ENCODE results near the gene CRIP1. TPM values are rescaled to one million over a fixed set of nuclear protein-coding genes. Genes with fewer than 3 reads are reported as not detected.

The CRIP1 gene
- polyA plus RNA-seq, 2 donors = 78.0 to 99.3 TPM

GRCh38 chr14:105460116-105460515, 26.6 kb upstream of the CRIP1 start:
- peaks cover 0 to 3% of the 10 kb centered on the region in 2 donors for H3K4me1 ChIP-seq (ENCODE audit: control insufficient read depth in 2 of 2, insufficient read depth in 2 of 2, low read length in 1 of 2)
- no peaks in the 10 kb centered on the region for H3K9me3 ChIP-seq (ENCODE audit: control insufficient read depth in 2 of 2, insufficient read depth in 1 of 2, low read depth in 1 of 2, low read length in 1 of 2)
- 93 to 95% methylated on average over 14 to 17 of the region's 17 CpGs for WGBS, 2 donors
- no peak overlapping the region for H3K4me3 ChIP-seq (ENCODE audit: low read depth in 1 of 2, low read length in 2 of 2)
- no peak overlapping the region for H3K27ac ChIP-seq (ENCODE audit: low read depth in 2 of 2, low read length in 1 of 2)
- H3K36me3 ChIP-seq (ENCODE audit: control insufficient read depth in 2 of 2, insufficient read depth in 2 of 2, low read length in 1 of 2) = peaks cover 14 to 65% of the 10 kb centered on the region in 2 donors
- no peaks in the 10 kb centered on the region for H3K27me3 ChIP-seq (ENCODE audit: control insufficient read depth in 1 of 2, insufficient read depth in 2 of 2, low read length in 2 of 2)

GRCh38 chr14:105460616-105461015, 26.1 kb upstream of the CRIP1 start:
- Histone ChIP-seq H3K27me3 (ENCODE audit: control insufficient read depth in 1 of 2, insufficient read depth in 2 of 2, low read length in 2 of 2) (no peaks in the 10 kb centered on the region), H3K27ac (ENCODE audit: low read depth in 2 of 2, low read length in 1 of 2) (no peak overlapping the region), H3K36me3 (ENCODE audit: control insufficient read depth in 2 of 2, insufficient read depth in 2 of 2, low read length in 1 of 2) (peaks cover 14 to 61% of the 10 kb centered on the region in 2 donors), H3K9me3 (ENCODE audit: control insufficient read depth in 2 of 2, insufficient read depth in 1 of 2, low read depth in 1 of 2, low read length in 1 of 2) (no peaks in the 10 kb centered on the region), H3K4me1 (ENCODE audit: control insufficient read depth in 2 of 2, insufficient read depth in 2 of 2, low read length in 1 of 2) (peaks cover 0 to 8% of the 10 kb centered on the region in 2 donors), H3K4me3 (ENCODE audit: low read depth in 1 of 2, low read length in 2 of 2) (no peak overlapping the region)
- WGBS, 2 donors = 91 to 93% methylated on average over 17 of the region's 17 CpGs

GRCh38 chr14:105461903-105462302, 24.8 kb upstream of the CRIP1 start:
- no peaks in the 10 kb centered on the region for H3K27me3 ChIP-seq (ENCODE audit: control insufficient read depth in 1 of 2, insufficient read depth in 2 of 2, low read length in 2 of 2)
- 95 to 98% methylated on average over 18 of the region's 18 CpGs for WGBS, 2 donors
- no peak overlapping the region for H3K4me3 ChIP-seq (ENCODE audit: low read depth in 1 of 2, low read length in 2 of 2)
- H3K9me3 ChIP-seq (ENCODE audit: control insufficient read depth in 2 of 2, insufficient read depth in 1 of 2, low read depth in 1 of 2, low read length in 1 of 2) = no peaks in the 10 kb centered on the region
- peaks cover 4 to 16% of the 10 kb centered on the region in 2 donors for H3K4me1 ChIP-seq (ENCODE audit: control insufficient read depth in 2 of 2, insufficient read depth in 2 of 2, low read length in 1 of 2)
- H3K27ac ChIP-seq (ENCODE audit: low read depth in 2 of 2, low read length in 1 of 2) = no peak overlapping the region
- H3K36me3 ChIP-seq (ENCODE audit: control insufficient read depth in 2 of 2, insufficient read depth in 2 of 2, low read length in 1 of 2) = peaks cover 8 to 50% of the 10 kb centered on the region in 2 donors

GRCh38 chr14:105464501-105464900, 22.2 kb upstream of the CRIP1 start:
- H3K4me1 ChIP-seq (ENCODE audit: control insufficient read depth in 2 of 2, insufficient read depth in 2 of 2, low read length in 1 of 2) = peaks cover 7 to 41% of the 10 kb centered on the region in 2 donors
- no peaks in the 10 kb centered on the region for H3K27me3 ChIP-seq (ENCODE audit: control insufficient read depth in 1 of 2, insufficient read depth in 2 of 2, low read length in 2 of 2)
- H3K4me3 ChIP-seq (ENCODE audit: low read depth in 1 of 2, low read length in 2 of 2) = no peak overlapping the region
- H3K36me3 ChIP-seq (ENCODE audit: control insufficient read depth in 2 of 2, insufficient read depth in 2 of 2, low read length in 1 of 2) = peaks cover 6 to 42% of the 10 kb centered on the region in 2 donors
- WGBS, 2 donors = 92 to 95% methylated on average over 33 of the region's 33 CpGs
- H3K27ac ChIP-seq (ENCODE audit: low read depth in 2 of 2, low read length in 1 of 2) = no peak overlapping the region
- no peaks in the 10 kb centered on the region for H3K9me3 ChIP-seq (ENCODE audit: control insufficient read depth in 2 of 2, insufficient read depth in 1 of 2, low read depth in 1 of 2, low read length in 1 of 2)

GRCh38 chr14:105465209-105466031, 21.3 kb upstream of the CRIP1 start:
- Histone ChIP-seq H3K4me1 (ENCODE audit: control insufficient read depth in 2 of 2, insufficient read depth in 2 of 2, low read length in 1 of 2) (peaks cover 7 to 46% of the 10 kb centered on the region in 2 donors), H3K27me3 (ENCODE audit: control insufficient read depth in 1 of 2, insufficient read depth in 2 of 2, low read length in 2 of 2) (no peaks in the 10 kb centered on the region), H3K27ac (ENCODE audit: low read depth in 2 of 2, low read length in 1 of 2) (no peak overlapping the region), H3K36me3 (ENCODE audit: control insufficient read depth in 2 of 2, insufficient read depth in 2 of 2, low read length in 1 of 2) (peaks cover 3 to 42% of the 10 kb centered on the region in 2 donors), H3K4me3 (ENCODE audit: low read depth in 1 of 2, low read length in 2 of 2) (no peak overlapping the region), H3K9me3 (ENCODE audit: control insufficient read depth in 2 of 2, insufficient read depth in 1 of 2, low read depth in 1 of 2, low read length in 1 of 2) (no peaks in the 10 kb centered on the region)
- 71 to 74% methylated on average over 20 of the region's 20 CpGs for WGBS, 2 donors

GRCh38 chr14:105466531-105467248, 20.0 kb upstream of the CRIP1 start:
- H3K4me1 ChIP-seq (ENCODE audit: control insufficient read depth in 2 of 2, insufficient read depth in 2 of 2, low read length in 1 of 2) = peaks cover 7 to 48% of the 10 kb centered on the region in 2 donors
- H3K27me3 ChIP-seq (ENCODE audit: control insufficient read depth in 1 of 2, insufficient read depth in 2 of 2, low read length in 2 of 2) = no peaks in the 10 kb centered on the region
- H3K4me3 ChIP-seq (ENCODE audit: low read depth in 1 of 2, low read length in 2 of 2) = no peak overlapping the region
- H3K36me3 ChIP-seq (ENCODE audit: control insufficient read depth in 2 of 2, insufficient read depth in 2 of 2, low read length in 1 of 2) = peaks cover 0 to 29% of the 10 kb centered on the region in 2 donors
- WGBS, 2 donors = 63 to 82% methylated on average over 43 to 53 of the region's 53 CpGs
- peak overlapping the region in 1 of 2 donors; percentile 36 for H3K27ac ChIP-seq (ENCODE audit: low read depth in 2 of 2, low read length in 1 of 2)
- H3K9me3 ChIP-seq (ENCODE audit: control insufficient read depth in 2 of 2, insufficient read depth in 1 of 2, low read depth in 1 of 2, low read length in 1 of 2) = no peaks in the 10 kb centered on the region

DNA sequence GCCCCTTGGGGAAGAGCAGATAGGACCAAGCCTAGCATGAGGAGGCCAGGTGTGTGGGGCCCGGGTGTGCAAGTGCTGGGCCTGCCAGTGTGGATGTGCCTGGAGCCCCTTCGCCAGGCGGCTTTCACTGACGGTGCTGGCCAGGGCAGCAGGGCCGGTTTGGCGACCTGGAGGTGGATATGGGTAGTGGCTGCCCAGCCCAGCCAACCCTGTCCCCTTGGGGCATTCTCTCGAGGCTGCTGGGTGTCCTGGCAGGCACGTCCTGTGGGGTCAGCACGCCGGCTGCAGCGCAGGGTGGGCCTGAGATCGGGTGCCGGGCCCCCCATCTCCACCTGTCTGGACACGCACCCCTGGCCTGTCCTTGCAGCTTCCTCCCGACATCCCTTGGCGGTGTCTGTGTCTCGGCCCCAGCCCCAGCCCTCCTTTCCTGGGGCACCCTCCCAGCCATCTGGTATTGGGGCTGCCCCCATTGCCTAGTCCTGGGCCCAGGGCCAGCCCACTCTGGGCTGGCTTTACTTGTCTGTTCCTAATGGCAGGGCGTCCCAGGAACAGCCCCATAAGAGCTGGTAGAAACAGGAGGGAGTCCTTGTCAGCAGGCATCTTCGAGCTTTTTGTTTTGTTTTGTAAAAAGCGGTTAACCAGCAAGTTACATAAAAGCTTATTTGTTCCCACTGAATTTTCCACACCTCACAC, 19.3 kb upstream of the CRIP1 start:
- H3K36me3 ChIP-seq (ENCODE audit: control insufficient read depth in 2 of 2, insufficient read depth in 2 of 2, low read length in 1 of 2) = peaks cover 0 to 26% of the 10 kb centered on the region in 2 donors
- H3K9me3 ChIP-seq (ENCODE audit: control insufficient read depth in 2 of 2, insufficient read depth in 1 of 2, low read depth in 1 of 2, low read length in 1 of 2) = no peaks in the 10 kb centered on the region
- peak overlapping the region; percentile 65 to 75 for H3K27ac ChIP-seq (ENCODE audit: low read depth in 2 of 2, low read length in 1 of 2)
- no peak overlapping the region for H3K4me3 ChIP-seq (ENCODE audit: low read depth in 1 of 2, low read length in 2 of 2)
- H3K27me3 ChIP-seq (ENCODE audit: control insufficient read depth in 1 of 2, insufficient read depth in 2 of 2, low read length in 2 of 2) = no peaks in the 10 kb centered on the region
- WGBS, 2 donors = 56 to 71% methylated on average over 20 of the region's 20 CpGs
- H3K4me1 ChIP-seq (ENCODE audit: control insufficient read depth in 2 of 2, insufficient read depth in 2 of 2, low read length in 1 of 2) = peaks cover 7 to 52% of the 10 kb centered on the region in 2 donors

DNA sequence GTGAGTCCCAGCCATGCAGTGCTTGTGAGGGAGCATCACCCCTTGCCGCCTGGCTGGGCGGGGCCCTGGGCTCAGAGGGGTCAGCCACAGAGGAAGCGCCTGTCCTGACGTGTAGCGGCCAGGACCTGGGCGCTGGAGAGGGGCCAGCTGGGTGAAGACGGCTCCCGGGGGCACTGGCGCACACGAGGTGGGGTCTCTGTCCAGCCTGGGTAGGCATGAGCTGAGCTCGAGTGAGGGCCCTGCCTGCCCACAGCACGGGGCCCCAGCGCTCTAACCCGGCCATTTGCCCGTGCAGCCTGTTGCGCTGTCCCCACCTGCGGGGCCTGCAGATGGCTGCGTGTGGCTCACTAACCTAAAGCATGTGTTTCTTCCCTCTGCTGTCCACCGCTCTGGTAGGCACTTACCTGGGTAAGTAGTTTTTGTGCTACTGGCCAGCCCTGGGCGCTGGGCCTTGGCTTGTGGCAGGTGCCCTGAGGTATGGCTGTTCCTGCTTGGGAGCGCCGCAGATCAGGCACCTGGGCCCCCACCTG, 18.7 kb upstream of the CRIP1 start:
- Histone ChIP-seq H3K27me3 (ENCODE audit: control insufficient read depth in 1 of 2, insufficient read depth in 2 of 2, low read length in 2 of 2) (no peaks in the 10 kb centered on the region), H3K4me1 (ENCODE audit: control insufficient read depth in 2 of 2, insufficient read depth in 2 of 2, low read length in 1 of 2) (peaks cover 13 to 59% of the 10 kb centered on the region in 2 donors), H3K36me3 (ENCODE audit: control insufficient read depth in 2 of 2, insufficient read depth in 2 of 2, low read length in 1 of 2) (peaks cover 0 to 22% of the 10 kb centered on the region in 2 donors), H3K9me3 (ENCODE audit: control insufficient read depth in 2 of 2, insufficient read depth in 1 of 2, low read depth in 1 of 2, low read length in 1 of 2) (no peaks in the 10 kb centered on the region), H3K27ac (ENCODE audit: low read depth in 2 of 2, low read length in 1 of 2) (peak overlapping the region; percentile 65 to 75), H3K4me3 (ENCODE audit: low read depth in 1 of 2, low read length in 2 of 2) (no peak overlapping the region)
- WGBS, 2 donors = 61 to 81% methylated on average over 22 of the region's 22 CpGs

GRCh38 chr14:105468621-105469241, 18.0 kb upstream of the CRIP1 start:
- Histone ChIP-seq H3K27me3 (ENCODE audit: control insufficient read depth in 1 of 2, insufficient read depth in 2 of 2, low read length in 2 of 2) (no peaks in the 10 kb centered on the region), H3K36me3 (ENCODE audit: control insufficient read depth in 2 of 2, insufficient read depth in 2 of 2, low read length in 1 of 2) (peaks cover 0 to 15% of the 10 kb centered on the region in 2 donors), H3K4me1 (ENCODE audit: control insufficient read depth in 2 of 2, insufficient read depth in 2 of 2, low read length in 1 of 2) (peaks cover 16 to 66% of the 10 kb centered on the region in 2 donors), H3K4me3 (ENCODE audit: low read depth in 1 of 2, low read length in 2 of 2) (no peak overlapping the region), H3K9me3 (ENCODE audit: control insufficient read depth in 2 of 2, insufficient read depth in 1 of 2, low read depth in 1 of 2, low read length in 1 of 2) (no peaks in the 10 kb centered on the region), H3K27ac (ENCODE audit: low read depth in 2 of 2, low read length in 1 of 2) (peak overlapping the region; percentile 65 to 75)
- 42 to 55% methylated on average over 18 to 19 of the region's 19 CpGs for WGBS, 2 donors

Measured in esophagus (tissue), 2 donors.